ENCODE results near the gene GNGT2.
"Not testable (repeated sequence)": the region's sequence is repeated elsewhere in the genome, so short reads cannot be mapped to it uniquely, and the experiment has no call there.

Gene GNGT2

DNA sequence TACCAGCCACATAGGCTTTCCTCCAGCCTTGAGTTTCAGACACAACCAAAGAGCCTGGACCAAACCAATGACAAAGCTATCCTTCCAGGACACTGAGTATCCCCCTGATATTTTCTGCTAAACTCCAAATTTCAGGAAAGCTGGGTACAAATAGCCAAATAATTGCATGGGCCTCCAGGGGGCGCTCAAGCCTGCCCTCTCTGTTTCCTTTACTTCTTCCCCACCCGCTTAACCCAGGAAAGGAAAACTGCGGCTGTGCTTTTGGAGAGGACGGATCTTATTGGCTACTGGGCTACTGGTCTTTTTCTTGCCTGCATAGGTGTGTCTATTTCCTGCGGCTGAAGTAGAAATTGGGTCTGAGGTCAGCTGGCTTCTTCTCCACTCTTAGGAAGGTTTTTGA is 30.1 kb downstream of the GNGT2 start:
- H3K4me3 ChIP-seq (ENCODE audit: low read depth, low read length), result no peak overlapping the region
- TF ChIP-seq, protein P1, sequence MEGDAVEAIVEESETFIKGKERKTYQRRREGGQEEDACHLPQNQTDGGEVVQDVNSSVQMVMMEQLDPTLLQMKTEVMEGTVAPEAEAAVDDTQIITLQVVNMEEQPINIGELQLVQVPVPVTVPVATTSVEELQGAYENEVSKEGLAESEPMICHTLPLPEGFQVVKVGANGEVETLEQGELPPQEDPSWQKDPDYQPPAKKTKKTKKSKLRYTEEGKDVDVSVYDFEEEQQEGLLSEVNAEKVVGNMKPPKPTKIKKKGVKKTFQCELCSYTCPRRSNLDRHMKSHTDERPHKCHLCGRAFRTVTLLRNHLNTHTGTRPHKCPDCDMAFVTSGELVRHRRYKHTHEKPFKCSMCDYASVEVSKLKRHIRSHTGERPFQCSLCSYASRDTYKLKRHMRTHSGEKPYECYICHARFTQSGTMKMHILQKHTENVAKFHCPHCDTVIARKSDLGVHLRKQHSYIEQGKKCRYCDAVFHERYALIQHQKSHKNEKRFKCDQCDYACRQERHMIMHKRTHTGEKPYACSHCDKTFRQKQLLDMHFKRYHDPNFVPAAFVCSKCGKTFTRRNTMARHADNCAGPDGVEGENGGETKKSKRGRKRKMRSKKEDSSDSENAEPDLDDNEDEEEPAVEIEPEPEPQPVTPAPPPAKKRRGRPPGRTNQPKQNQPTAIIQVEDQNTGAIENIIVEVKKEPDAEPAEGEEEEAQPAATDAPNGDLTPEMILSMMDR (IDR thresholded peaks at IDR 0.05; ENCODE audit: low read depth, low read length), result peak; percentile 83
- no peak for TF ChIP-seq MYC (IDR thresholded peaks at IDR 0.05; ENCODE audit: low read depth, low read length)
- DNase-seq (ENCODE audit: low read depth), result peak; percentile 62

DNA sequence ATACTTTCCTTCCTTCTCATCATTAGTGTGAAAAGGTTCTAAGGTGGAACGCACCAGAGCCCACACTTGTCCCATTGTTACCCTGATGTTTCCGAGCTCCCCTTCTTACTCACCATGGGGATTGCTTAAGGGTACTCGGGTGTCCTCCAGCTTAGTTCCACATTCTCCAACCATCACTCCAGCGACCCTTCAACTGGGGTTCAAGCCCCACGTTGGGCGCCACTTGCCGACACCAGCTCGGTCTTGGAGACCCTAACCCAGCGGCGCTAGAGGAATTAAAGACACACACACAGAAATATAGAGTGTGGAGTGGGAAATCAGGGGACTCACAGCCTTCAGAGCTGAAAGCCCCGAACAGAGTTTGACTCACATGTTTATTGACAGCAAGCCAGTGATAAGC is 34.4 kb downstream of the GNGT2 start:
- H3K4me3 ChIP-seq (ENCODE audit: low read depth, low read length); DNase-seq (ENCODE audit: low read depth): not testable (repeated sequence)

DNA sequence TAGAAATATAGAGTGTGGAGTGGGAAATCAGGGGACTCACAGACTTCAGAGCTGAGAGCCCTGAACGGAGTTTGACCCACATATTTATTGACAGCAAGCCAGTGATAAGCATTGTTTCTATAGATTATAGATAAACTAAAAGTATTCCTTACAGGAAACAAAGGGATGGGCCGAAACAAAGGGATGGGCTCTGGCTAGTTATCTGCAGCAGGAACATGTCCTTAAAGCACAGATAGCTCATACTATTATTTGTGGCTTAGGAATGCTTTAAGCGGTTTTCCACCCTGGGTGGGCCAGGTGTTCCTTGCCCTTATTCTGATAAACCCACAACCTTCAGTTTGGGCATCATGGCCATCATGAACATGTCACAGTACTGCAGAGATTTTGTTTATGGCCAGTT is 39.7 kb downstream of the GNGT2 start:
- H3K4me3 ChIP-seq (ENCODE audit: low read depth, low read length); DNase-seq (ENCODE audit: low read depth): not testable (repeated sequence)

DNA sequence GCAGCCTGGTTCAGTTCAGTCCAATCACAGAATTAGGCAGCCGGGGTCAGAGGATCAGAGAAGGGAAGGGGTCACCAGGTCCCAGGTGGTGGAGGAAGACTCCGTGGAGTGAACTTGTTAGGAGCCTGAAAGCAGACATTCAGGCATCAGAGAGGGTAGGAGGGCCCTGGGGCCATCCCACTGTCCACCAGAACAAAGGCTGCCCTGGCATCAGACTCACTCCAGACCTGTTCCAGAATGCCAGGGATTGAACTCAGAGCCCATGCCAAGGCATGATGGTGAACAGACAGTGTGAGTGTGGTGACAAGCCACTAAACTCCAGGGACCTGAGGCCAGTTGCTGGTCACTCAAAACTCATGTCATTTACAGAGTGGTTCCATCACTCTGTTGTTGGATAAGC is 40.2 kb downstream of the GNGT2 start:
- no peak for DNase-seq (ENCODE audit: low read depth)
- no peak overlapping the region for H3K4me3 ChIP-seq (ENCODE audit: low read depth, low read length)
- TF ChIP-seq POLR2A (IDR thresholded peaks at IDR 0.05; ENCODE audit: extremely low read depth, insufficient read length), result no peak
- TF ChIP-seq, protein P1 (IDR thresholded peaks at IDR 0.05; ENCODE audit: low read depth, low read length), result no peak
- TF ChIP-seq MYC (IDR thresholded peaks at IDR 0.05; ENCODE audit: low read depth, low read length), result no peak

DNA sequence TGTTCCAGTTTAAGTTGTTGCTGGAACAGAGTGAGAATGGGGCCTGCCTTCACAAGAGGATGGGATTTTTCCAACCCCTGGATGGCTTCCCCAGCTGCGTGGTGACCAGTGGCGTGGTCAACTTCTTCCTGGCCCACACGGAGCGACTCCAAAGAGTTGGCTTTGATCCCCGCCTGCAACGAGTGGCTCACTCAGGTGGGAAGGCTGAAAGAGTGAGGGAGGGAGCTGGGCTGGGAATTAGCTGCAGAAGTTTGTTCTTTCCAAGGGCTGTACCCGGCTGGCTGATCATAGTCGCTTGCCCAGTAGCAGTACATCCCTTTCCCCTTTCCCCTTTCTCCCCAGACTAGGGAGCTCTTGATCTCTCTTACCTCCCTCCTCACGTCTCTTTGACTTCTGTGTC is 41.7 kb downstream of the GNGT2 start:
- no peak for DNase-seq (ENCODE audit: low read depth)
- TF ChIP-seq, protein P1 (IDR thresholded peaks at IDR 0.05; ENCODE audit: low read depth, low read length), result no peak
- no peak for TF ChIP-seq POLR2A (IDR thresholded peaks at IDR 0.05; ENCODE audit: extremely low read depth, insufficient read length)
- TF ChIP-seq, protein P2, sequence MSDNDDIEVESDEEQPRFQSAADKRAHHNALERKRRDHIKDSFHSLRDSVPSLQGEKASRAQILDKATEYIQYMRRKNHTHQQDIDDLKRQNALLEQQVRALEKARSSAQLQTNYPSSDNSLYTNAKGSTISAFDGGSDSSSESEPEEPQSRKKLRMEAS (IDR thresholded peaks at IDR 0.05; ENCODE audit: low read depth, low read length), result no peak
- no peak overlapping the region for H3K4me3 ChIP-seq (ENCODE audit: low read depth, low read length)

DNA sequence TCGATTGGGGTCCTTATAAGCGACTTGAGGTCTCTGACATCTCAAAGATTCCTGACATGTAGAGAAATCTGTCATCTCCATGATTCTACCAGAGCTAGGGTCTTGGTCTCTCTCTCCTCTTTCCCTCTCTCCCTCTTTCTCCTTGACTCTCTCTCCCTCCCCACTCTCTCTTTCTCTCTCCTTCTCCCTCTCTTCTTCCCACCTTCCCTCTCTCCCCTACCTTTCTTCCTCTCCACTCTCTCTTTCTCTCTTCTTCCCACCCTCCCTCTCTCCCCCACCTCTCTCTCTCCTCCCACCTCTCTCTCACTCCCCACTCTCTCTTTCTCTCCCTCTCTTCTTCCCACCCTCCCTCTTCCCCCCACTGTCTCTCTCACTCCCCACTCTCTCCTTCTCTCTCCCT is 45.2 kb downstream of the GNGT2 start:
- H3K4me3 ChIP-seq (ENCODE audit: low read depth, low read length), result no peak overlapping the region
- no peak for DNase-seq (ENCODE audit: low read depth)
- TF ChIP-seq, protein P1 (IDR thresholded peaks at IDR 0.05; ENCODE audit: low read depth, low read length), result no peak
- TF ChIP-seq, protein P2 (IDR thresholded peaks at IDR 0.05; ENCODE audit: low read depth, low read length), result no peak
- TF ChIP-seq MYC (IDR thresholded peaks at IDR 0.05; ENCODE audit: low read depth, low read length) (no peak), POLR2A (IDR thresholded peaks at IDR 0.05; ENCODE audit: extremely low read depth, insufficient read length) (no peak)

DNA sequence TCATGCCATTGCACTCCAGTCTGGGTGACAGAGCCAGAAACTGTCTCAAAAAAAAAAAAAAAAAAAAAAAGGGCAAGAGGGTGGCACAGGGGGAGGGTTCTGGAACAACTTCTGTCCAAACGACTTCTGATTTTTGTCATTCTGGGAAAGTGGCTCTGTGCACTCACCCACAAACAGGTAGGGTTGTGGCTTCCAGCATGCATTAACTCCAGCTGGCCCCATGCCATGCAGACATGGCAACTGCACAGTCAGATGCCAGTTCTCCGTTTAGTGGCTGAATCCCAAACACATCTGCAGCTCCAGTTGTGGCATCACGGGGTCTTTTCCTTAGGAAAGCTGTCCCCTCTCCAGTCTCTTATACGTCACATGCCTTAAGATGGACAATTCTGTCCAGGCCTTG is 47.5 kb downstream of the GNGT2 start:
- no peak for DNase-seq (ENCODE audit: low read depth)
- H3K4me3 ChIP-seq (ENCODE audit: low read depth, low read length), result no peak overlapping the region
- TF ChIP-seq POLR2A (IDR thresholded peaks at IDR 0.05; ENCODE audit: extremely low read depth, insufficient read length) (no peak), MYC (IDR thresholded peaks at IDR 0.05; ENCODE audit: low read depth, low read length) (no peak)
- TF ChIP-seq, protein P2 (IDR thresholded peaks at IDR 0.05; ENCODE audit: low read depth, low read length), result no peak
- TF ChIP-seq, protein P1 (IDR thresholded peaks at IDR 0.05; ENCODE audit: low read depth, low read length), result no peak
